Thyroid gland (tissue), 4 donors: ENCODE data around the gene TEX44.

ENCODE experiments used
- CTCF ChIP-seq, 6 experiments: fragments of 200-600 bp in 3 of 6; fragments of 450-650 bp in 3 of 6; sonication (generic) in 3 of 6; IDR thresholded peaks; one replicate each; pipeline ENCODE4 v1.5.1; 2016 to 2019; ENCODE audit warnings: antibody characterized with exemption in 6 of 6, mild to moderate bottlenecking in 2 of 6, inconsistent platforms in 1 of 6, moderate library complexity in 1 of 6
- POLR2A ChIP-seq, 2 donors: fragments of 450-650 bp; IDR thresholded peaks; one replicate each; pipeline ENCODE4 v1.6.1; 2017; ENCODE audit warnings: antibody characterized with exemption in 2 of 2, mild to moderate bottlenecking in 2 of 2, moderate library complexity in 1 of 2

- TF ChIP-seq CTCF (IDR thresholded peaks at IDR 0.05) = no peak
- no peak for TF ChIP-seq POLR2A (IDR thresholded peaks at IDR 0.05)
These were observed 20.6 kb downstream of the TEX44 start for GRCh38 chr2:231613331-231613662.
